ENCODE data around the gene PDCL2.
"Not testable (repeated sequence)": the region's sequence is repeated elsewhere in the genome, so short reads cannot be mapped to it uniquely, and the experiment has no call there.

The PDCL2 gene, protein sequence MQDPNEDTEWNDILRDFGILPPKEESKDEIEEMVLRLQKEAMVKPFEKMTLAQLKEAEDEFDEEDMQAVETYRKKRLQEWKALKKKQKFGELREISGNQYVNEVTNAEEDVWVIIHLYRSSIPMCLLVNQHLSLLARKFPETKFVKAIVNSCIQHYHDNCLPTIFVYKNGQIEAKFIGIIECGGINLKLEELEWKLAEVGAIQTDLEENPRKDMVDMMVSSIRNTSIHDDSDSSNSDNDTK

DNA sequence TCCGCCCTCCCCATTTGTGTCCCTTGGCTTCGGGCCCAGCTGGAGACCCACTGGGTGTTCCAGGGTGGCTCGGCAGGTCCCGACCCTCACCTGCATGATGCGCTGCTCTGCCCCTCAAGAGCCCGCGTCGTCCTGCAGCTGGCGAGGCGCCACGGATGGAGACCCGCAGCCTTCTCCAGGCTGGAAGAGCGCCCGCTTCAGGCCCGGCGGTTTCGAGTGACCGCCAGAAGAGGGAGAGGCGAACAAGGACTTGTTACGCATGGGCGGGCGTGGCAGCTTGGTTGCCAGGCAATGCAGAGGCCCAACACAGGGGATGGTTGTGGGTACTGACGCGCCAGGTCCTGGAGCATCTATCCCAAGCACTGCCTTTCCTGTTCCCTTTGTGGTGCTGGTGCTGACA lies at the start of gene PDCL2:
TSS of gene PDCL2 (minus strand) at position 232 of the 400 bp plus-strand sequence. CDS start at position 96, 136 bp downstream.
- TF ChIP-seq POLR2A (IDR thresholded peaks at IDR 0.05; ENCODE audit: low read depth, low read length): no peak
- DNase-seq (ENCODE audit: insufficient read length, low spot score): no peak
- no peak for FAIRE-seq

DNA sequence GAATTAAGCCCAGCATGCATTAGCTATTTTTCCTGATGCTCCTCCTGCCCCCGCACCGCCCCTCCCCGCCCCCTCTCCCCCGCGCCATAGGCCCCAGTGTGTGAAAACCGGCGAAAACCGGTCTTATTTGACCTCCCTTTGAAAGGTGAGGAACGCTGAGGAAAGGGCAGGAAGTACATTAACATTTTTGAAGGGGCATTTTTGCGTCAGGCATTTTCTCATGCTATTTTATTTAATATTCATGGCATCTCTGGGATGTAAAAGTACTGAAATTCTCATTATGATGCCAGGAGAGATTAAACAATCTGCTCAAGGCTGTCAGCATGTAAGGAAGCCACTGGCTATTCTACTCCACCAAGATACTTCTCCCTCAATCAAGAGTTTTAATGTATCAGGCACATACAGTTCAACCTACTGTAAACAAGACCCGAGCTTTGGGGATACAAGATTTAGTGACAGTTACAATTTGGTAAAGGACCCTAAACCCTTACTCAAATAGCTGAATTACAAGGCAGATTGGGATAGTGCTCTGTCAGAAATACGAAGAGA lies 45.3 kb upstream of the PDCL2 start:
- FAIRE-seq (no peak), DNase-seq (ENCODE audit: insufficient read length, low spot score) (no peak)
- TF ChIP-seq POLR2A (IDR thresholded peaks at IDR 0.05; ENCODE audit: low read depth, low read length): no peak

DNA sequence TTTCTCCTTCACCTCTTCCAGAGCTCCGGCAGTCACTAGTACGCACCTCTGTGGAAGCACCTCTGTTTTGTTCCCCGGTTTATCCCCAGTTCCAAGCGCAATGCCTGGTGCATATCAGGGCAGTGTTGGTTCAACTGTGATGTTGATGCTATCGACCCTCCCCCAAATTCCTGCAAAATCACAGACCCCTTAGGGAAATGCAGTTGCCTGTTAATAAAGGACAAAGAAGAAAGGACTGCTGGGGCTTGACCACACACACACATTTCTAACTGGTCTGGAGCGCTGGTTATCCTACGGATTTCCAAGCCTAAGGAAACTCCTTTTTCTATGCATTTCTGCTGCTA lies 44.6 kb upstream of the PDCL2 start:
- DNase-seq (ENCODE audit: insufficient read length, low spot score): no peak
- no peak for TF ChIP-seq POLR2A (IDR thresholded peaks at IDR 0.05; ENCODE audit: low read depth, low read length)
- FAIRE-seq: no peak

DNA sequence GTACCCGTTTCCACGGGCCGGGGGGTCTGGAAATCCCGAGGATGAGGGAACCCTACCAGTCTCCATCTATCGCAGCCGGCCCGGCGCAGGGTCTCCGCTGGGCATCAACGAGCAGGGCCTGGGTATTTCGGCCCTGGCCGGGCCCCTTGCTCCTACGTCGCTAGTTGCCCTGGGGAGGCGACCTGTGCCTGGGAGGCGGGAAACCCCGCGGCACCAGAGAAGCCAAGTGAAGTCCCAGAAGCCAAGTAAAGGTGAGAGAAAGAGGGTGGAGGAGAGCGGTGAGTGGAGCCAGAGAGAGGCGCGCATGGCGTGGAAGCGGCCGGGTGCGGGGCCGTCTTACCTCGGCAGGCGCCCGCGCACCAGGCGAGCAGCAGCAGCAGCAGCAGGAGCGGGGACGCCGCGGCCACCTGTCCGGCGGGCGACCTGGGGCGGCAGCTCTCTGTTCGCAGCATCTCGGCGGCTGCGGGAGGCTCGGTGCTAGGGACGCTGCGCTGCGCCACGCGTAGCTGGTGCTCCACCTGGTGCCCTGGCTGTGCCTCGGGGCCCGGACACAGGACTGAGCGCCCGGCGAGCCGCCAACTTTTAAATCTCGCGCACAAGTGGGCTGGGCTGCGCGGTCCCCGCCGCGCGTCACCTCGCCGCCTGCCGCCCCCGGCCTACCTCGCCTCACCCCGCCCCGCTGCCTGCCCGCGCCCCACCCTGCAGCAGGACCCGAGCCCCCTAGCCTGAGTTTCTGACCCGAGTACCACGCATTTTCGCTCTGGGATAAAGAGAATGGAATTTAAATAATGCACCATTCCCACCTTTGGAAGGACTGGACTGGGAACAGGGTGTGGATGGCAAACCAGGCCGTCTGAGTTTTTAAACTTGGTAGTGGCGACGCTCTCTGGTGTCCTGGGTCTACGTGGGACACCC lies 44.0 kb upstream of the PDCL2 start, which contains the start of gene NMU:
TSS of gene NMU (minus strand) at position 558 of the 915 bp plus-strand sequence. CDS start at position 452, 106 bp downstream.
- FAIRE-seq: no peak
- DNase-seq (ENCODE audit: insufficient read length, low spot score): peak; percentile 25
- peak; percentile 57 for TF ChIP-seq POLR2A (IDR thresholded peaks at IDR 0.05; ENCODE audit: low read depth, low read length)

DNA sequence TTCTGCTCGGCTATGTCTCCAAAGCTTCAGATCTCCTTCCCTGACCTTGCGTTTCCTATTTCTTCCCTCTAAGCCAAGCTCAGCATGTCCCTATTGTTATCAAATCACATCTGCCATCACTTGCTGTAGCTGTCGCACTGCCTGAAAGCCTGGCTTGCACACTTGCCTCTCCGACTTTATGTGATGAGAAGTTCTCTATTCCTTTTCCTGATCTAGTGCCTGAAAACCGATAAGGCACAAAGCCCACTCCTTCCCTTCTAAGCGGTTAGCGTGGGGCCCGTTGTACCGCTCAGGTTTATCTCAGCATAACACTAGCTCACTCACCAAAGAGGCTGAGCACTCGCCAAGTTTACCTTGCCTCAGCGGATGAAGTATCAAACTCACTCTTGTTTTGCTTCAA lies 43.2 kb upstream of the PDCL2 start:
- no peak for TF ChIP-seq POLR2A (IDR thresholded peaks at IDR 0.05; ENCODE audit: low read depth, low read length)

DNA sequence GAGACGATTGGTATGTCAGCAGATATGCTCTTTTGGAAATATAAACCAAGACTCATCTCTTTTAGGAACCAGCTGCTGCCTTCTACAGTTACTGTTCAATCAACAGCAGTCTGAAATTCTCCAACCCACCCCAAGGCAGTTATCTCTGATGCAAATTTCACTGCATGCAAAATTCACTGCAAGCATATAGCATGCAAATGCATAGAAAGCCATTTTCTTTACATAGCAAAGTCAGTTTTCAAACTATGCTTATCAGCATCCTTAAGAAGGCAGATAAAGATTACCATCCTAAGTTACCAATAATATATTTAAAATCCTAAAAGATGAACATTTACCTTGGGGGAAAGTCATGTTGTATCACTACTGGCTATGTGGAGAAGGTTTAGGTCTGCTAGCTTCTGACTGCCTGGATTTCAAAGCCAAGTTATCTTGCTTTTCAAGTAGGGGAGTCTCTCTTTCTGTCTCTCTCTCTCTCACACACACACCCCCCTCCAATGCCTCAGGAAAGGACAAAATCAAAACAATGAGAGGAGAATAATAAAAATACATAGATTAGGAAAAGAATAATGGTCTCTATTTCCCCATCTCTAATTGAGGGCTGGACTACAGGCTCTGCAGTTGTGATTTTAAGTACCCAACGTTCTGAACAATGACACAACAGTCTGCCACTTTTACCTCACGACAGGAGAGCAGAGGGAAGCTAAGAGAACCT lies 42.5 kb upstream of the PDCL2 start:
- no peak for DNase-seq (ENCODE audit: insufficient read length, low spot score)
- FAIRE-seq: no peak
- no peak for TF ChIP-seq POLR2A (IDR thresholded peaks at IDR 0.05; ENCODE audit: low read depth, low read length)

More for the DNA sequence above, 43.2 kb upstream of the PDCL2 start:
- DNase-seq (ENCODE audit: insufficient read length, low spot score): no peak
- no peak for FAIRE-seq

DNA sequence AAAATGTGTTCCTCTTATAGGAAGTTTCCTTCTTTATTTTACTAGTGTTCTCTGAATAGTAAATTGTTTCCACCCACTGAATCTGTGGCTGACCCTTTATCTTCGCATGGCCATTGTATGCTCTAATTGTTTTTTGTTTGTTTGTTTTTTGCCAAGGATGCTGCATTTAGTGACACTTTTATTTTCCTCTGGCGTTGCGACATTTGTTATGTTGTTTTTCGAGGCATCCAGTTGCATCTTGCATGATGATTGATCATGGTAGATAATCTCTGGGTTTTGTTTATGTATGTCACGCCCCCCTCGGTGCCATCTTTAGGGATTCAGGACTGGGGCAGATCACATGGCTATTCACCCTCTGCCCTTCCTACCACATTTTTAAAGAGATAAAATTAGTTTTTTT lies 41.9 kb upstream of the PDCL2 start:
- DNase-seq (ENCODE audit: insufficient read length, low spot score): no peak
- TF ChIP-seq POLR2A (IDR thresholded peaks at IDR 0.05; ENCODE audit: low read depth, low read length): no peak
- no peak for FAIRE-seq

DNA sequence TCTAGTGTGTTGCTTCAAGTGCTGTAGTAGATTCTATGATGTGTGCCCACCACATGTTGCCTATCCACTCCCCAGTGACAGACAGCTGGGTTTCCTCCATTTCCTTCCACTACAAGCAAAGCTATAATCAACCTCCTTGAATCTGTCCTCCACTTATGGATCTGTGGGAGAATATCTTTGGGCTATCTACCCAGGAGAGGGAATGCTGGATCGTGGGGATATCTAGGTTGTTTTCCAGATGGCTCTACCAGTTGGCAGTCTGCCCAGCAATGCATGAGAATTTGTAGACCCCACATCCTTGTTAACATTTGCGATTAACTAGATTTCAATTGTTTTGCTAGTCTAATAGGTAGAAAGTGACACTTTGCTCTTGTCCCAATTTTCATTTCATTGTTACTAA lies 33.8 kb upstream of the PDCL2 start:
- DNase-seq (ENCODE audit: insufficient read length, low spot score) (no peak), FAIRE-seq (no peak)
- TF ChIP-seq POLR2A (IDR thresholded peaks at IDR 0.05; ENCODE audit: low read depth, low read length): no peak

DNA sequence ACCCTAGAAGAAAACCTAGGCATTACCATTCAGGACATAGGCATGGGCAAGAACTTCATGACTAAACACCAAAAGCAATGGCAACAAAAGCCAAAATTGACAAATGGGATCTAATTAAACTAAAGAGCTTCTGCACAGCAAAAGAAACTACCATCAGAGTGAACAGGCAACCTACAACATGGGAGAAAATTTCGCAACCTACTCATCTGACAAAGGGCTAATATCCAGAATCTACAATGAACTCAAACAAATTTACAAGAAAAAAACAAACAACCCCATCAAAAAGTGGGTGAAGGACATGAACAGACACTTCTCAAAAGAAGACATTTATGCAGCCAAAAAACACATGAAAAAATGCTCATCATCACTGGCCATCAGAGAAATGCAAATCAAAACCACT lies 32.0 kb upstream of the PDCL2 start:
- not testable (repeated sequence) for FAIRE-seq

DNA sequence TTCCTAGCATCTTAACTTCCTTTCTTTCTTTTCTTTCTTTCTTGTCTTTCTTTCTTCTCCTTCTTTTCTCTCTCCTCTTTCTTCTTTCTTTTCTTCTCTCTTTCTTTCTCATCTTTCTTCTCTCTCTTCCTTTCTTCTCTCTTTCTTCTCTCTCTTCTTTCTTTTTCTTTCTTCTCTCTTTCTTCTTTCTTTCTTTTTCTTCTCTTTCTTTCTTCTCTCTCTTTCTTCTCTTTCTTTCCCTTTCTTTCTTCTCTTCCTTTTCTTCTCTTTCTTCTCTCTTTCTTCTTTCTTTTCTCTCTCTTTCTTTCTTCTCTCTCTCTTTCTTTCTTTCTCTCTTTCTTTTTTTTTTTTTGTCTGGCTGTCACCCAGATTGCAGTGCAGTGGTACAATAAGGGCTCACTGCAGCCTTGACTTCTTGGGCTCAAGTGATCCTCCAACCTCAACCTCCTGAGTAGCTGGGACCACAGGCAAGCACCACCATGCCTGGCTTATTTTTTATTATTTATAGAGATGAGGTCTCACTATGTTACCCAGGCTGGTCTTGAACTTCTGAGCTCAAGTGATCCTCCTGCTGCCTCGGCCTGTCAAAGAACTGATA lies 26.6 kb upstream of the PDCL2 start:
- TF ChIP-seq POLR2A (IDR thresholded peaks at IDR 0.05; ENCODE audit: low read depth, low read length): no peak
- DNase-seq (ENCODE audit: insufficient read length, low spot score) (no peak), FAIRE-seq (no peak)

More for the DNA sequence above, 32.0 kb upstream of the PDCL2 start:
- DNase-seq (ENCODE audit: insufficient read length, low spot score): not testable (repeated sequence)

DNA sequence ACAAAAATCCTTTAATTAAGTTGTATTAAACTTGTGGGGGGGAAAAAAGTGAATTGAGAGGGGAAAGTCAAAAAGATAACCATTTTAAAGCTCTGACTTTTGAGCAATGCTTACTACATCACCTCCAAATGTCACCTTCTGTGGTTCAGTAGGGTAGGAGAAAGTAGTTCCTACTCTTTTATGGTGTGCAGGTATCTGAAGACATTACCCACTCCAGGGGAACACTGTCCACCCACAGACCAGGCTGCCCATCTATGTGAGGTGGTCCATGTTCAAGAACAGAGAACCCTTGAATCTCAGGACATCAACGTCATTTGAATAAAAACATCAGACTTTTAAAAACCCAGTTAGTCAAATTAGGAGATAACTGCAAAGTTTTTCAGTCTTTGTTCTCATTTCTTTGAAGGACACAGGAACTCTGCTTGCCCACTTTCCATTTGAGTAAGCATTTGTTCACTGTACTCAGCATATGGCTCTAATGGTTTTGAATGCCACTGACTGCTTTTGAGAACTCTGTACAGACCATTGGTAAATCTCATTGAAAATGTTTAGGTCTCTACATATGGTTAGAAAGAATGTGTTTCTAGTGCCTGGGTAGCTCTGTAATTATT lies 25.6 kb upstream of the PDCL2 start:
- FAIRE-seq: no peak
- TF ChIP-seq POLR2A (IDR thresholded peaks at IDR 0.05; ENCODE audit: low read depth, low read length): no peak
- no peak for DNase-seq (ENCODE audit: insufficient read length, low spot score)

DNA sequence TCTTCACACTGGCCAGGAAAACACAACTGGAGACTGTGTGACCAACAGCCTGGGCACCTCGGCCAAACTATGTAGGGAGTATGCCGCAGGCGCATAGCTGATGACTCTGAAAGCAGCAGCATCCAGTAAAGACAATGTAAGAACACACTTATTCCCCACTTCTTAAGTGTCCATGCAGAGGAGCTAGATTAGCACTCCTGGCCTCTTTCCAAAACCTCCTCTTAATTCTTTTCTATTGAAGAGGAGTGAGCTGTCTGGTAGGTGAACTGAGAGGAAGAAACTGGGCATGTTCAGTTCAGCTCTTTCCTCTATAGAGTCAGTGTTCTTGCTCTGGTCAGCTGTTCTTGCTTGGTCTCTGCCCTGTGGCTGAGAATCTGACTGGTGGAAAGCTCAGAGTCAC lies 23.0 kb upstream of the PDCL2 start:
- no peak for TF ChIP-seq POLR2A (IDR thresholded peaks at IDR 0.05; ENCODE audit: low read depth, low read length)
- no peak for DNase-seq (ENCODE audit: insufficient read length, low spot score)
- FAIRE-seq: no peak

DNA sequence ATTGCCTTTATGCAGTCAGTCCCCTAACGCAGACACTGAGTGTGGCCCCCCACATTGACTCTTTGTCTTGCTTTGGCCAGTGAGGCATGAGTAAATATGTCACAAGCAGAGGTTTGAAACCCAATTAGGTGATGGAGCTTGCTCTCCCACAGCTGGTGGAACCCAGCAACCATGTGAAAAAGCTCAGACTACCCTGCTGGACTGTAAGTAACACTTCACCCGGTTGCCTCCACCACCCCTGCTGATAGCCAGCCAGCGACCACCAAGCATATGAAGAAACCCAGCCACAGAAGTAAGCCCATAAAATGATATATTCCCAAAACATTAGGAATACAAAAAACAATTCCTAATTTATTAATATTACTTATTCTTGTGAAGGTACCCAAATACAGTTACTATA lies 21.6 kb upstream of the PDCL2 start:
- no peak for FAIRE-seq
- no peak for TF ChIP-seq POLR2A (IDR thresholded peaks at IDR 0.05; ENCODE audit: low read depth, low read length)
- DNase-seq (ENCODE audit: insufficient read length, low spot score): no peak

Measured in H54 (cell line).